GM10266 (cell line): ENCODE measurements around the gene HOXD11.

Experiments
- DNase-seq: peaks from one replicate; pipeline ENCODE4 v3.0.0; 2012; ENCODE audit errors: extremely low spot score
- CTCF ChIP-seq: IDR thresholded peaks from 2 replicates; pipeline ENCODE4 v1.5.1; 2012; ENCODE audit warnings: mild to moderate bottlenecking, low read depth; ENCODE audit not compliant: control insufficient read depth, insufficient read depth; ENCODE audit errors: missing control alignments

The HOXD11 gene

GRCh38 chr2:176145085-176145969 lies 38.2 kb downstream of the HOXD11 start:
- no peak for DNase-seq
- TF ChIP-seq CTCF: no peak

- no peak for DNase-seq
Observed at GRCh38 chr2:176146101-176146500, 39.0 kb downstream of the HOXD11 start.

GRCh38 chr2:176146645-176147044 lies 39.6 kb downstream of the HOXD11 start:
- no peak for DNase-seq
- TF ChIP-seq CTCF: no peak

More at GRCh38 chr2:176146101-176146500, 39.0 kb downstream of the HOXD11 start:
- TF ChIP-seq CTCF: no peak

GRCh38 chr2:176147210-176147799 lies 40.2 kb downstream of the HOXD11 start:
- no peak for DNase-seq
- no peak for TF ChIP-seq CTCF

GRCh38 chr2:176147800-176148496 lies 40.9 kb downstream of the HOXD11 start:
- no peak for DNase-seq

GRCh38 chr2:176148751-176149421 lies 41.8 kb downstream of the HOXD11 start:
- no peak for TF ChIP-seq CTCF
- no peak for DNase-seq

More at GRCh38 chr2:176147800-176148496, 40.9 kb downstream of the HOXD11 start:
- no peak for TF ChIP-seq CTCF
